SJCRH30 (cell line): ENCODE data around the gene BCAR1. TPM values are rescaled to one million over a fixed set of nuclear protein-coding genes. Genes with fewer than 3 reads are reported as not detected.
"Not testable (repeated sequence)": the region's sequence is repeated elsewhere in the genome, so short reads cannot be mapped to it uniquely, and the experiment has no call there.

Experiments used
- DNase-seq, 2 experiments: peaks; one replicate each; pipeline ENCODE4 v3.0.0-alpha.2; 2015 to 2020
- H3K27ac ChIP-seq: fragments of 250-450 bp; sonication (Bioruptor Pico); 2 replicates; pipeline ENCODE4 v1.5.1; 2020; ENCODE audit warnings: mild to moderate bottlenecking, moderate library complexity
- H3K27me3 ChIP-seq: fragments of 250-450 bp; sonication (Bioruptor Pico); 2 replicates; pipeline ENCODE4 v1.5.1; 2020; ENCODE audit warnings: mild to moderate bottlenecking, moderate library complexity
- H3K36me3 ChIP-seq: fragments of 250-450 bp; sonication (Bioruptor Pico); 2 replicates; pipeline ENCODE4 v1.5.1; 2020; ENCODE audit warnings: mild to moderate bottlenecking, moderate library complexity
- H3K4me1 ChIP-seq: fragments of 250-450 bp; sonication (Bioruptor Pico); 2 replicates; pipeline ENCODE4 v1.5.1; 2020; ENCODE audit warnings: mild to moderate bottlenecking, moderate library complexity
- H3K4me3 ChIP-seq: fragments of 250-450 bp; sonication (Bioruptor Pico); 2 replicates; pipeline ENCODE4 v1.5.1; 2020; ENCODE audit warnings: mild to moderate bottlenecking, moderate library complexity
- H3K9me3 ChIP-seq: fragments of 250-450 bp; sonication (Bioruptor Pico); replicated peaks from 2 replicates; pipeline ENCODE4 v1.5.1; 2020; ENCODE audit warnings: mild to moderate bottlenecking, moderate library complexity
- total RNA-seq: library from RNA; depleted of rRNA; stranded (reverse); fragments of >200 nt; shearing (Covaris generic); gene quantifications from 2 replicates; pipeline ENCODE4 v1.2.3, GENCODE V29; 2014

Gene BCAR1
- total RNA-seq, 1 experiment from 2014 or later = 21.7 TPM

DNA sequence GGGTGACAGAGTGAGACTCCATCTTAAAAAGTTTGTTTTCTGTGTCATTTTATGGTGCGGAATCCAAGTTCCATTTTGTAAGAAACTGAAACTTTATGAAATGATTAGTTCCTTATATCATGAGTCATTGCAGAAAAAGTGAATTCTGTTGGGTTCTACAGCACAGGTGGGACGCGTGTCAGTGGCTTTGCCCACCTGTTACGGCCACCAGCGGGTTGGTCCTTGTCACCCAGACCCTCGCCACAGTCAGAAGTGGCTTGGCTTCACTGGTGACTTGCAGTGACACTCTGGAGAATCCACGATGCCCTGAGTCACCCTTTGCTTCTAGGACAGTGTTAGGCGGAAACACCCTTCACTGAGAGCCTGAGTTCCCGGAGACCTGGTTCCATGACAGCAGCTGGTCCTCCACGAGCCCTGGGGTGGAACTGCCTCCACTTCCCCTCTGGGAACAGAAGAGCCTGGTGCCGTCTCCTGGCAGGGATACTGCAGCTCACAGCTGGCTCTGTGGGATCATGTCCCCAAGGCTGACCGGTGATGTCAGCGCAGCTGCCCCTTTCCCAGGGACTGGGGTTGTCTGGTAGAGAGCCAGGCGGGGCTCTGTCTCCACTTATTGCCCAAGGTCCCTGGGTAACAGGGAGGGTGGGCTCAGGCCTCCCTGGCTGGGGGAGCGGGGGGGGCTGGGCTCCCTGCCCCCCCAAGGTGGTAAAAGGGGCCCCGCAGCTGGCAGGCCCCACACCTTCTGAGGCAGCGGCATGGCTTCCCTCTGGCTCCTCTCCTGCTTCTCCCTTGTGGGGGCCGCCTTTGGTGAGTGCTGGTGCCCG lies 33.0 kb downstream of the BCAR1 start, which contains the start of gene CTRB1:
TSS of gene CTRB1 (plus strand) at position 733 of the 821 bp plus-strand sequence. CDS start at position 753, 20 bp downstream.
- Histone ChIP-seq H3K36me3 (no peaks in the 10 kb centered on the region), H3K27ac (peak within 1 kb of the TSS; percentile 25; the same call in 1 of the 2 replicates), H3K4me1 (peaks cover 3% of the 10 kb centered on the region; the same call in 1 of the 2 replicates), H3K4me3 (0 out of 2 replicates have a peak within 1 kb of the TSS, but pooled peaks have one; percentile 7), H3K9me3 (no peaks in the 10 kb centered on the region), H3K27me3 (no peaks in the 10 kb centered on the region)
- DNase-seq = peak; percentile 70

DNA sequence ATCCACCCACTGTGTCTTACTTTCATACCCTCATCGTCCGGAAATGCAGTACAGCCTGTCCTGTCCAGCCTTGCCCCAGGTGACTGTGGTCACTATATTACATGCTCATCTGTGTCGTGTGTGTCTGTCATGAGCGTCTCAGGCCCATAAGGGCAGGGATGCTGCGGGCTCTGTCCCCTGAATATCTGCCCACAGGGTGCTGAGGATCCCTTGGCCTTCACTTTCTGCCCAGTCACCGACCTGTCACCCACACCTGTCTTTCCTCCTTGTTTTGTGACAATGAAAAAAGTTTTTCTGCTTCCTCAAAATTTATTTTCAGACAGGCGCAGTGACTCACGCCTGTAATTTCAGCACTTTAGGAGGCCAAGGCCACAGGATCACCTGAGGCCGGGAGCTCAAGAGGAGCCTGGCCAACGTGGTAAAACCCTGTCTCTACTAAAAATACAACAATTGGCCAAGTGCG lies 34.0 kb downstream of the BCAR1 start:
- no peaks in the 10 kb centered on the region for H3K27me3 ChIP-seq
- DNase-seq = no peak
- H3K9me3 ChIP-seq = no peaks in the 10 kb centered on the region
- peaks cover 3% of the 10 kb centered on the region; the same call in 1 of the 2 replicates for H3K4me1 ChIP-seq
- no peak overlapping the region for H3K4me3 ChIP-seq
- H3K36me3 ChIP-seq = no peaks in the 10 kb centered on the region
- H3K27ac ChIP-seq = no peak overlapping the region

DNA sequence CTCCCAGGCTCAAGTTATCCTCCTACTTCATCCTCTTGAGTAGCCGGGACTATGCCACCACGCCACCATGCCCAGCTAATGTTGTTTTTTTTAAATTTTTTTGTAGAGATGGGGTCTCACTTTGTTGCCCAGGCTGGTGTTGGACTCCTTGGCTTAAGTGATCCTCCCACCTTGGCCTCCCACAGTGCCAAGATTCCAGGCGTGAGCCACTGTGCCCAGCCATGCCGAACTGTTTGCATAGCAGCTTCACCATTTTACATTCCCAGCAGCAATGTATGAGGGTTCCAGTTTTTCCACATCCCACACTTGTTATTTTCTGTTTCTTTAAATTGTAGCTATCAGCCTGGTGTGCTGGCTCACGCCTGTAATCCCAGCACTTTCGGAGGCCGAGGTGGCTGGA lies 34.8 kb downstream of the BCAR1 start:
- no peak overlapping the region for H3K4me3 ChIP-seq
- no peaks in the 10 kb centered on the region for H3K9me3 ChIP-seq
- no peak for DNase-seq
- H3K27ac ChIP-seq = no peak overlapping the region
- no peaks in the 10 kb centered on the region for H3K36me3 ChIP-seq
- H3K4me1 ChIP-seq = peaks cover 3% of the 10 kb centered on the region; the same call in 1 of the 2 replicates
- H3K27me3 ChIP-seq = no peaks in the 10 kb centered on the region

DNA sequence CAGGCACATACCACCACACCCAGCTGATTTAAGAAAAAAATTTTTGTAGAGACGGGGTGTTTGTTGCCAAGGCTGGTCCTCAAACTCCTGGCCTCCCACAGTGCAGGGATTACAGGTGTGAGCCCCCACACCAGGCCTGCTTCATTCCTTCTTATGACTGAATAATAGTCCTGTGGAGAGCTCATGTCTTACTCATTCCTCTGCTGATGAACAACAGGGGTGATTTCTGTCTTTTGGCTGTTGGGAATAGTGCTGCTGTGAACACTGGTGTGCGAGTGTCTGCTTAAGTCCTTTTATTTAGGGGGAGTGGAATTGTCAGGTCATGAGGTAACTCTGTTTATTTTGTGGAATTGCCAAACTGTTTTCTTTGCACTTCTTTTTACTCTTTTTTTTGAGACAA lies 35.3 kb downstream of the BCAR1 start:
- H3K27me3 ChIP-seq = no peaks in the 10 kb centered on the region
- H3K4me1 ChIP-seq = peaks cover 3% of the 10 kb centered on the region; the same call in 1 of the 2 replicates
- no peak overlapping the region for H3K4me3 ChIP-seq
- no peak overlapping the region for H3K27ac ChIP-seq
- DNase-seq = no peak
- H3K36me3 ChIP-seq = no peaks in the 10 kb centered on the region
- H3K9me3 ChIP-seq = no peaks in the 10 kb centered on the region

- not testable (repeated sequence) for H3K4me3 ChIP-seq, H3K4me1 ChIP-seq, DNase-seq, H3K27ac ChIP-seq, H3K36me3 ChIP-seq, H3K9me3 ChIP-seq, H3K27me3 ChIP-seq
Measured at GRCh38 chr16:75211286-75211685, 40.1 kb downstream of the BCAR1 start.

DNA sequence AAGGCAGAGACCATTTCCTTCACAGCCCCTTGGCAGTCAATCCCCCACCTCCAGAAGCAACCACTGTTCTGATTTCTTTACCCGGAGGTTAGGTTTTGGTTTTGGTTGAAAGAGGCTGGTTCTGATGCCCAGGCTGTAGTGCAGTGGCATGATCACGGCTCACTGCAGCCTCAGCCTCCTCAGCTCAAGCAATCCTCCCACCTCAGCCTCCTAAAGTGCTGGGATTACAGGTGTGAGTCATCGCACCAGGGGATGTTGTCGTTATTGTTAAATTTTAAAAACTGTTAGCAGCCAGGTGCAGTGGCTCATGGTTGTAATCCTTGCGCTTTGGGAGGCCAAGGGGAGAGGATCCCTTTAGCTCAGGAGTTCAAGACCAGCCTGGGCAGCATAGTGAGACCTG lies 41.5 kb downstream of the BCAR1 start:
- Histone ChIP-seq H3K9me3 (no peaks in the 10 kb centered on the region), H3K4me1 (peaks cover 7% of the 10 kb centered on the region; the same call in 1 of the 2 replicates), H3K4me3 (no peak overlapping the region), H3K27ac (no peak overlapping the region), H3K27me3 (no peaks in the 10 kb centered on the region), H3K36me3 (no peaks in the 10 kb centered on the region)
- DNase-seq = no peak

- not testable (repeated sequence) for DNase-seq, H3K9me3 ChIP-seq
Measured at GRCh38 chr16:75209514-75209913, 41.9 kb downstream of the BCAR1 start.

GRCh38 chr16:75208861-75209505 lies 42.4 kb downstream of the BCAR1 start:
- DNase-seq = peak; percentile 27 to 38
- no peaks in the 10 kb centered on the region for H3K9me3 ChIP-seq
- H3K27me3 ChIP-seq = no peaks in the 10 kb centered on the region
- H3K36me3 ChIP-seq = no peaks in the 10 kb centered on the region
- no peak overlapping the region for H3K27ac ChIP-seq
- H3K4me3 ChIP-seq = no peak overlapping the region
- H3K4me1 ChIP-seq = peaks cover 7% of the 10 kb centered on the region; the same call in 1 of the 2 replicates

More at GRCh38 chr16:75209514-75209913, 41.9 kb downstream of the BCAR1 start:
- H3K27me3 ChIP-seq, H3K4me1 ChIP-seq, H3K36me3 ChIP-seq, H3K27ac ChIP-seq, H3K4me3 ChIP-seq: not testable (repeated sequence)

- peaks cover 7% of the 10 kb centered on the region; the same call in 1 of the 2 replicates for H3K4me1 ChIP-seq
- H3K9me3 ChIP-seq = no peaks in the 10 kb centered on the region
- H3K4me3 ChIP-seq = no peak overlapping the region
- H3K36me3 ChIP-seq = no peaks in the 10 kb centered on the region
- H3K27ac ChIP-seq = no peak overlapping the region
- H3K27me3 ChIP-seq = no peaks in the 10 kb centered on the region
- no peak for DNase-seq
Measured at GRCh38 chr16:75208242-75208825, 43.1 kb downstream of the BCAR1 start.

GRCh38 chr16:75207831-75208230 lies 43.6 kb downstream of the BCAR1 start:
- Histone ChIP-seq H3K4me3 (no peak overlapping the region), H3K27ac (no peak overlapping the region), H3K27me3 (no peaks in the 10 kb centered on the region), H3K9me3 (no peaks in the 10 kb centered on the region), H3K4me1 (peaks cover 7% of the 10 kb centered on the region; the same call in 1 of the 2 replicates), H3K36me3 (no peaks in the 10 kb centered on the region)
- DNase-seq = no peak

- no peak within 1 kb of the TSS for H3K4me3 ChIP-seq
- no peak for DNase-seq
- peaks cover 7% of the 10 kb centered on the region; the same call in 1 of the 2 replicates for H3K4me1 ChIP-seq
- no peaks in the 10 kb centered on the region for H3K27me3 ChIP-seq
- no peak within 1 kb of the TSS for H3K27ac ChIP-seq
- H3K36me3 ChIP-seq = no peaks in the 10 kb centered on the region
- no peaks in the 10 kb centered on the region for H3K9me3 ChIP-seq
Measured at GRCh38 chr16:75206749-75207451, 44.5 kb downstream of the BCAR1 start, which contains the start of gene CTRB2. Gene CTRB2 (minus strand): TSS chr16:75207161. CDS start chr16:75207141, 20 bp downstream.

DNA sequence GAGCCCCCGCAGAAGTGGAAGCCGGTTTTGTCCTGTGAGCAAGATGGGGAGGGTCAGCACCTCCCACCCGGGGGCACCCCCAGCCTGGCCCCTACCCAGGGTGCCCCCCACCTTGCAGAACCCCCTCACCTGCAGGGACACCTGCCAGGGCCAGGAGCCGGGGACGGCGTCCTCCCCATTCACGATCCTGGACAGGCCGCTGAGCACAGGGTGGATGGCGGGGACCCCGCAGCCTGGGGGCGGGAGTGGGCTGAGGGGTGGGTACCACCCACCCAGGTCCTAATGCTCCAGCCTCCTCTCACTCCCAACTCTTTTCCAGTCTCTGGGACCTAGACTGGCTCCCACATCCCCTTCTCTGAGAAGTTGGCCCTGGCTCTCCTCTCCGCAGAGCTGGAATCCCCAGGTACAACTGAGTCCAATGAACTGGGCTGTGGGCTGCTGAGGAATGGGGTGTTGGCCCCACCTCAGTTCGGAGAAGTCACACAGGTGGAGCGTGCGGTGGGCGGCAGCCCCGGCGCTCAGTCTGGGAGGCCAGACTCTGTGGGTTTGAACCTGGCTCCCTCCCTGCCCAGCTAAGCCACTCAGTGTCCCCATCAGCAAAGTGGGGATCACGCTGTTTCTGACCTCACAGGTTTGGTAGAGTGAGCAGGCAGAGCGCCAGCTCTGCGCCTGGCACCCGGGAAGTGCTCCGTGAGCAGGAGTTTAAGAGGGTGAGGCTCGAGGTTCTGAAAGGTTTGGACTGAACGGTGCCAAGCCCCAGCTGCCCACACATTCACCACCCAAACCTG lies 45.3 kb downstream of the BCAR1 start:
- DNase-seq, H3K27ac ChIP-seq: not testable (repeated sequence)

DNA sequence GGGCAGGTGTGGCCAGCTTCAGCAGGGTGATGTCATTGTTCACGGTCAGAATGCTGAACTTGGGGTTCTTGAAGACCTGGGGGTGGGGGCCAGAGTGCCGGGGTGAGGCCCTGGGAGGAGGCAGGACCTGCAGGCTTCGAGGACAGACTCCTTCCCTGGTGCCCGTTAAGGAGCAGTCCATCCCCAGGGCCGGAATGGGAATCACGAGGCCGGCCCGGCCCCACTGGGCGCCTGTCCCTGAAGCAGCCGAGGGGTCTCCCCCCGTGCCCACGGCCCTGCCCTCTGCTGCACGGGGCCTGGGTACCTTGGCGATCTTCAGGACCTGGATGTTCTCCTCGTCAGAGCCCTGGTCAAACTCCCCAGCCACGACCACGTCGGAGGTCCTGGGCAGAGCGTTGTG lies 46.0 kb downstream of the BCAR1 start:
- H3K9me3 ChIP-seq, H3K36me3 ChIP-seq, H3K27me3 ChIP-seq, H3K4me3 ChIP-seq, H3K4me1 ChIP-seq, DNase-seq, H3K27ac ChIP-seq: not testable (repeated sequence)

More for the DNA sequence above, 45.3 kb downstream of the BCAR1 start:
- not testable (repeated sequence) for H3K27me3 ChIP-seq, H3K4me3 ChIP-seq, H3K9me3 ChIP-seq, H3K4me1 ChIP-seq, H3K36me3 ChIP-seq

GRCh38 chr16:75204905-75205304 lies 46.5 kb downstream of the BCAR1 start:
- not testable (repeated sequence) for H3K4me3 ChIP-seq, H3K27ac ChIP-seq, DNase-seq, H3K4me1 ChIP-seq, H3K9me3 ChIP-seq, H3K36me3 ChIP-seq, H3K27me3 ChIP-seq
